Chondrocyte (in vitro differentiated cells): ENCODE measurements around the gene VAMP7. TPM values are rescaled to one million over a fixed set of nuclear protein-coding genes. Genes with fewer than 3 reads are reported as not detected.
A peak's percentile ranks its signal among the peaks of the same experiment; 100 is the strongest.
"Not testable (repeated sequence)": the region's sequence is repeated elsewhere in the genome, so short reads cannot be mapped to it uniquely, and the experiment has no call there.

Experiments used
- DNase-seq: peaks from one replicate; pipeline ENCODE4 v3.0.0; 2021; ENCODE audit warnings: mixed read lengths, low spot score
- H3K27ac Mint-ChIP-seq: one replicate; pipeline ENCODE4 v1.8.0; 2021; ENCODE audit warnings: mild to moderate bottlenecking, moderate library complexity, mixed read lengths; ENCODE audit not compliant: unreplicated experiment
- H3K27me3 Mint-ChIP-seq: 2 replicates; pipeline ENCODE4 v1.8.0; 2021; ENCODE audit warnings: low read depth, mixed read lengths
- H3K36me3 Mint-ChIP-seq: 2 replicates; pipeline ENCODE4 v1.8.0; 2021; ENCODE audit warnings: low read depth, mixed read lengths
- H3K4me1 Mint-ChIP-seq: 2 replicates; pipeline ENCODE4 v1.8.0; 2021; ENCODE audit warnings: low read depth, mild to moderate bottlenecking, mixed read lengths
- H3K4me3 Mint-ChIP-seq: one replicate; pipeline ENCODE4 v1.8.0; 2021; ENCODE audit warnings: mild to moderate bottlenecking, moderate library complexity, mixed read lengths; ENCODE audit not compliant: unreplicated experiment
- H3K9me3 Mint-ChIP-seq: 2 replicates; pipeline ENCODE4 v1.8.0; 2021; ENCODE audit warnings: low read depth, mixed read lengths
- CTCF ChIP-seq: fragments of 200-600 bp; sonication (generic); IDR thresholded peaks from 2 replicates; pipeline ENCODE4 v1.5.0; 2021; ENCODE audit warnings: antibody characterized with exemption, mild to moderate bottlenecking, moderate library complexity
- total RNA-seq: library from RNA; stranded (reverse); gene quantifications from 3 replicates; pipeline ENCODE4 v1.2.1, GENCODE V29; 2021

Gene VAMP7
- total RNA-seq, 1 donor from 2014 or later, result 37.4 TPM

DNA sequence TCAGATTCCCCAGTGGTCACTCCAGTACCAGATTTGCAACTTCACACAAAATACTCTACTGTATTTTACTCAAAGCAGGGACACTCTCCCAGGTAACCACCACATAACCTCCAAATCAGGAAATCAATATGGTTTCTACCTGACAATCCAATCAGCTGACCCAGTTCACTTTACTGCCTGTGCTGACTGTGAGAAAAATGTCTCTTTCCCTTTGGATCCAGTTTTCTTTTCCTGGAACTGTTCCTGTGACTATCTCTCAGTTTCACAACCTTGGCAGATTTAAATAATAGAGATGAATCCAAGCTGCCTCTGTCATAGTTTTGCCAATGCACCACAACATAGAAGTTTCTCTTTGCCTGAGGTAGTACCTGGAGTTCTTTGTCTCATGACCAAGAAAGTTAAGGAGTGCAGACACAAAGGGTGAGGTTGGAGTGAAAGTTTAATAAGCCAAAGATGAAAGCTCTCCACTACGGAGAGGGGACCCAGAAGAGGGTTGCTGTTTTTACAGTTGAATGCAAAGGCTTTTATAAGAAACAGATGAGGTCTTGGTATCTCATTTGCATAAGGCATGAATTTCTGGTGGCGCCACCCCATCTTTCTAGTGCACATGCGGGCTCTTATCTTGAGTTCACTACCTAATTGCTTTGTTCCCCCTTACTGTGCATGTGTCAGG is 86.6 kb downstream of the VAMP7 start:
- Mint-ChIP-seq H3K27me3 (peaks cover 3% of the 10 kb centered on the region), H3K27ac (no peak overlapping the region), H3K4me3 (no peak overlapping the region), H3K9me3 (peaks cover 34% of the 10 kb centered on the region), H3K4me1 (no peaks in the 10 kb centered on the region), H3K36me3 (no peaks in the 10 kb centered on the region)
- DNase-seq, result no peak
- no peak for TF ChIP-seq CTCF

DNA sequence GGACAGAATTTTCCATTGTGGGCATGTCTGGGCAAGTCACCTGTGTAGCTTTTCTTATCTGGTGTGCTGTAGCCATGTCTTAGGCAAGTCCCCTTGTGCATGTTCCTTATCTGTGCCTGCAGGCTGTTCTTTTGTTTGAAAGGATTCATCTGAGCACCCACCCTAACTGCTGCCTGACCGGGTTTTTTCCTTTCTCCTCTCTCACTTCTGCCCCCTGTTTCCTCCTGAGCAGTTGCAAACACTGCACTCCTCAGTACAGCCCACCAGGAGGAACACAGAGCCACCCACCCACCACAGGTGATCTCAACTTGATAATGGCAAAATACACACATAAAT is 87.1 kb downstream of the VAMP7 start:
- DNase-seq, result no peak
- TF ChIP-seq CTCF, result no peak
- Mint-ChIP-seq H3K27ac (no peak overlapping the region), H3K9me3 (peaks cover 31% of the 10 kb centered on the region), H3K36me3 (no peaks in the 10 kb centered on the region), H3K27me3 (peaks cover 3% of the 10 kb centered on the region), H3K4me3 (no peak overlapping the region), H3K4me1 (no peaks in the 10 kb centered on the region)

DNA sequence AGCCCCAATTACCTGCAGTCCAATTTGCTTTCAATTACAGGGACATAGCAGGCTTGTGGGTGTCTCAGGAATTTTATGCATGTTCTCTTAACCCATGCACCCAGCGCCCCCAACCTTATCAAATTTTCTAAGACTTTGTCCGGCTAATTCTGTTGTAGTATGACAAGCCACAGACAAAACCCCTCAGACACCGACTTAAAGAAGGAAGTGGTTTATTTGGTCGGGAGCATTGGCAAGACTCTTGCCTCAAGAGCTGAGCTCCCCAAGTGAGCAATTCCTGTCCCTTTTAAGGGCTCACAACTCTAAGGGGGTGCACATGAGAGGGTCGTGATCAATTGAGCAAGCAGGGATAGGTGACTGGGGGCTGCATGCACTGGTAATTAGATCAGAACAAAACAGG is 87.6 kb downstream of the VAMP7 start:
- Mint-ChIP-seq H3K27me3 (peaks cover 3% of the 10 kb centered on the region), H3K9me3 (peaks cover 27% of the 10 kb centered on the region), H3K4me3 (no peak overlapping the region)

GRCh38 chrX:155971658-155972057 is 90.5 kb downstream of the VAMP7 start:
- peaks cover 21% of the 10 kb centered on the region for H3K9me3 Mint-ChIP-seq
- TF ChIP-seq CTCF, result peak; percentile 44
- not testable (repeated sequence) for H3K36me3 Mint-ChIP-seq

More for the DNA sequence above, 87.6 kb downstream of the VAMP7 start:
- Mint-ChIP-seq H3K36me3 (no peaks in the 10 kb centered on the region), H3K4me1 (no peaks in the 10 kb centered on the region), H3K27ac (no peak overlapping the region)
- no peak for DNase-seq
- TF ChIP-seq CTCF, result no peak

DNA sequence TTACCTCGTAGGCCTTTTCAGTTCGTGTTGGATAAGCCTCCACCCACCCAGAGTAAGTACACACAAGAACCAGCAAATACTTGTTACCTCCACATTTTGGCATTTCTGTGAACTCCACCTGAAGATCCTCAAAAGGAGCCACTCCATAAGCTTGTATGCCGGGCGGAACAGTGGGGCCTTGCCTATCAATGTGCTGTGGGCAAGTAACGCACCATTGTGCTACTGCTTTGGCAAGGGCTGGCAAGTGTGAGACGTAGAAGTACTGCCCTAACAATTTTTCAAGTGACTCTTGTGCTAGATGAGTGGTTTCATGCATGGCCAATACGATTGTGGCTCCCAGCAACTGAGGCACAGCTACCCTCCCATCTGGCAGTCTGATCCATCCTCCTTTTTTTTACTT is 91.1 kb downstream of the VAMP7 start:
- H3K4me1 Mint-ChIP-seq, DNase-seq, H3K27ac Mint-ChIP-seq, H3K27me3 Mint-ChIP-seq, H3K4me3 Mint-ChIP-seq, H3K36me3 Mint-ChIP-seq: not testable (repeated sequence)
- peaks cover 21% of the 10 kb centered on the region for H3K9me3 Mint-ChIP-seq

More at GRCh38 chrX:155971658-155972057, 90.5 kb downstream of the VAMP7 start:
- DNase-seq, H3K27ac Mint-ChIP-seq, H3K4me3 Mint-ChIP-seq, H3K27me3 Mint-ChIP-seq, H3K4me1 Mint-ChIP-seq: not testable (repeated sequence)

- peaks cover 14% of the 10 kb centered on the region for H3K9me3 Mint-ChIP-seq
- no peak for TF ChIP-seq CTCF
- no peak overlapping the region for H3K4me3 Mint-ChIP-seq
- no peaks in the 10 kb centered on the region for H3K4me1 Mint-ChIP-seq
- no peak for DNase-seq
- H3K27ac Mint-ChIP-seq, result no peak overlapping the region
- H3K27me3 Mint-ChIP-seq, result no peaks in the 10 kb centered on the region
- no peaks in the 10 kb centered on the region for H3K36me3 Mint-ChIP-seq
Observed at GRCh38 chrX:155983326-155983725, 102.2 kb downstream of the VAMP7 start.
